Stimulated activated CD4-positive, alpha-beta T cell treated with anti-CD3 and anti-CD28 coated beads, TNF-alpha, amount 100 ng/mL, for 24 hours (primary cell): ENCODE measurements around the gene MEG3.

Experiments
- DNase-seq, 3 experiments: peaks; one replicate each; pipeline ENCODE4 v3.0.0-alpha.2; 2020; ENCODE audit warnings: low read depth in 3 of 3

Gene MEG3

GRCh38 chr14:100880271-100881101 is 54.6 kb downstream of the MEG3 start:
- no peak for DNase-seq

- DNase-seq: no peak
These were observed 55.5 kb downstream of the MEG3 start for GRCh38 chr14:100881211-100882025.

GRCh38 chr14:100882026-100882967 is 56.4 kb downstream of the MEG3 start:
- no peak for DNase-seq

- no peak for DNase-seq
These were observed 57.3 kb downstream of the MEG3 start for GRCh38 chr14:100882991-100883788.

GRCh38 chr14:100883789-100884101 is 57.8 kb downstream of the MEG3 start:
- no peak for DNase-seq

- DNase-seq: no peak
These were observed 58.5 kb downstream of the MEG3 start for GRCh38 chr14:100884456-100884855.

GRCh38 chr14:100885196-100885595 is 59.3 kb downstream of the MEG3 start:
- DNase-seq: no peak

- no peak for DNase-seq
These were observed 59.7 kb downstream of the MEG3 start for GRCh38 chr14:100885617-100886016.

GRCh38 chr14:100887728-100888335 is 61.9 kb downstream of the MEG3 start:
- no peak for DNase-seq

- no peak for DNase-seq
These were observed 62.9 kb downstream of the MEG3 start for GRCh38 chr14:100888789-100889315.

GRCh38 chr14:100889641-100890040 is 63.7 kb downstream of the MEG3 start:
- DNase-seq: no peak

GRCh38 chr14:100890061-100890850 is 64.3 kb downstream of the MEG3 start:
- DNase-seq: no peak

GRCh38 chr14:100891051-100891450 is 65.1 kb downstream of the MEG3 start:
- DNase-seq: no peak

GRCh38 chr14:100891501-100892445 is 65.9 kb downstream of the MEG3 start:
- no peak for DNase-seq

GRCh38 chr14:100892496-100893227 is 66.7 kb downstream of the MEG3 start:
- no peak for DNase-seq

- no peak for DNase-seq
These were observed 67.3 kb downstream of the MEG3 start for GRCh38 chr14:100893228-100893601.

GRCh38 chr14:100893760-100894159 is 67.8 kb downstream of the MEG3 start:
- no peak for DNase-seq

- DNase-seq: no peak
These were observed 68.5 kb downstream of the MEG3 start for GRCh38 chr14:100894416-100894815.
